ENCODE results near the gene SPEM3. TPM values are rescaled to one million over a fixed set of nuclear protein-coding genes. Genes with fewer than 3 reads are reported as not detected.

SPEM3 gene
- total RNA-seq (2022) (not detected in 2 replicates), Bru-seq, nascent RNA (not detected), BruChase-seq, experiment 1, labeled RNA remaining after a 6-hour chase (not detected), BruChase-seq, experiment 2, labeled RNA remaining after a 2-hour chase (not detected)
- long read RNA-seq: 0 reads

GRCh38 chr17:7428557-7428956, at the start of gene SPEM3:
Gene SPEM3, plus strand, starts transcription at chr17:7428857. Its CDS starts 46 bp downstream, at chr17:7428903.
- Mint-ChIP-seq H3K36me3 (ENCODE audit: insufficient read depth, unreplicated experiment) (no peaks in the 10 kb centered on the region), H3K27ac (ENCODE audit: low read depth, unreplicated experiment) (no peak within 1 kb of the TSS), H3K4me1 (ENCODE audit: insufficient read depth, unreplicated experiment) (no peaks in the 10 kb centered on the region), H3K4me3 (ENCODE audit: unreplicated experiment) (no peak within 1 kb of the TSS), H3K9me3 (ENCODE audit: unreplicated experiment) (no peaks in the 10 kb centered on the region), H3K27me3 (ENCODE audit: insufficient read depth, unreplicated experiment) (no peaks in the 10 kb centered on the region)
- no TSS peak for BruUV-seq (replicated peaks)
- no peak for DNase-seq (ENCODE audit: unreplicated experiment)
- CTCF ChIA-PET: no interaction called here
- no peak for TF ChIP-seq CTCF (IDR thresholded peaks at IDR 0.05; ENCODE audit: unreplicated experiment)
- POLR2A ChIA-PET: no interaction called here
- intact Hi-C loops (cut with micrococcal nuclease): no loop called here

- no peak for DNase-seq (ENCODE audit: unreplicated experiment)
- peaks cover 12% of the 10 kb centered on the region for H3K36me3 Mint-ChIP-seq (ENCODE audit: insufficient read depth, unreplicated experiment)
- POLR2A ChIA-PET: no interaction called here
- intact Hi-C loops (cut with micrococcal nuclease): no loop called here
- peaks cover 9% of the 10 kb centered on the region for H3K9me3 Mint-ChIP-seq (ENCODE audit: unreplicated experiment)
- H3K4me3 Mint-ChIP-seq (ENCODE audit: unreplicated experiment): peak overlapping the region; percentile 14
- no peaks in the 10 kb centered on the region for H3K27me3 Mint-ChIP-seq (ENCODE audit: insufficient read depth, unreplicated experiment)
- TF ChIP-seq CTCF (IDR thresholded peaks at IDR 0.05; ENCODE audit: unreplicated experiment): no peak
- H3K4me1 Mint-ChIP-seq (ENCODE audit: insufficient read depth, unreplicated experiment): peaks cover 13% of the 10 kb centered on the region
- BruUV-seq (replicated peaks): no TSS peak
- CTCF ChIA-PET: no interaction called here
- no peak overlapping the region for H3K27ac Mint-ChIP-seq (ENCODE audit: low read depth, unreplicated experiment)
Measured at GRCh38 chr17:7379134-7379533, 49.5 kb upstream of the SPEM3 start.

GRCh38 chr17:7380321-7380720, 48.3 kb upstream of the SPEM3 start:
- peak; percentile 24 for DNase-seq (ENCODE audit: unreplicated experiment)
- TF ChIP-seq CTCF (IDR thresholded peaks at IDR 0.05; ENCODE audit: unreplicated experiment): no peak
- BruUV-seq (replicated peaks): no TSS peak
- Mint-ChIP-seq H3K27me3 (ENCODE audit: insufficient read depth, unreplicated experiment) (no peaks in the 10 kb centered on the region), H3K27ac (ENCODE audit: low read depth, unreplicated experiment) (peak overlapping the region; percentile 90), H3K9me3 (ENCODE audit: unreplicated experiment) (peaks cover 9% of the 10 kb centered on the region), H3K36me3 (ENCODE audit: insufficient read depth, unreplicated experiment) (peaks cover 12% of the 10 kb centered on the region), H3K4me3 (ENCODE audit: unreplicated experiment) (peak overlapping the region; percentile 94), H3K4me1 (ENCODE audit: insufficient read depth, unreplicated experiment) (peaks cover 13% of the 10 kb centered on the region)
- POLR2A ChIA-PET: interaction anchor here (0.6 to 2.3 kb wide), 15 partner anchors 9 to 307 kb away, joined by 3 to 21 read pairs (median 4); partner anchors contain the start of genes MPDU1, PLSCR3, POLR2A and TMEM256
- intact Hi-C loops (cut with micrococcal nuclease): loop anchor here (2.0 kb wide), 1 partner anchor 26 kb away; the partner anchor contains the start of gene TMEM95
- CTCF ChIA-PET: interaction anchor here (0.5 to 1.5 kb wide), 5 partner anchors 12 to 239 kb away, joined by 3 to 4 read pairs (median 3); no protein-coding TSS in a partner anchor

- Mint-ChIP-seq H3K36me3 (ENCODE audit: insufficient read depth, unreplicated experiment) (peaks cover 19% of the 10 kb centered on the region), H3K9me3 (ENCODE audit: unreplicated experiment) (peaks cover 9% of the 10 kb centered on the region), H3K27me3 (ENCODE audit: insufficient read depth, unreplicated experiment) (no peaks in the 10 kb centered on the region), H3K27ac (ENCODE audit: low read depth, unreplicated experiment) (peak within 1 kb of the TSS; percentile 90), H3K4me1 (ENCODE audit: insufficient read depth, unreplicated experiment) (peaks cover 13% of the 10 kb centered on the region), H3K4me3 (ENCODE audit: unreplicated experiment) (peak within 1 kb of the TSS; percentile 94)
- ChIA-PET POLR2A (interaction anchor here (0.6 to 2.3 kb wide), 21 partner anchors 9 to 306 kb away, joined by 3 to 21 read pairs (median 4); partner anchors contain the start of genes MPDU1, PLSCR3, POLR2A and TMEM256), CTCF (interaction anchor here (1.3 to 1.5 kb wide), 2 partner anchors 12 to 25 kb away, joined by 3 to 4 read pairs; no protein-coding TSS in a partner anchor)
- BruUV-seq (replicated peaks): no TSS peak
- no peak for TF ChIP-seq CTCF (IDR thresholded peaks at IDR 0.05; ENCODE audit: unreplicated experiment)
- DNase-seq (ENCODE audit: unreplicated experiment): peak; percentile 54
- intact Hi-C loops (cut with micrococcal nuclease): loop anchor here (2.0 kb wide), 1 partner anchor 26 kb away; the partner anchor contains the start of gene TMEM95
Measured at GRCh38 chr17:7380855-7381683, 47.6 kb upstream of the SPEM3 start, which contains the start of gene TNK1. Gene TNK1, plus strand, starts transcription at chr17:7381089. Its CDS starts 1,838 bp downstream, at chr17:7382927.
